Measurements from ENCODE around the gene CBX3. TPM values are rescaled to one million over a fixed set of nuclear protein-coding genes. Genes with fewer than 3 reads are reported as not detected.
"Not testable (repeated sequence)": the region's sequence is repeated elsewhere in the genome, so short reads cannot be mapped to it uniquely, and the experiment has no call there.

CBX3 gene
- total RNA-seq (100 to 1,000 TPM; 124 to 132 TPM), total RNA-seq (108 to 608 (median 218) reads per million in 172 experiments)
- 153 TPM for polyA plus RNA-seq (2013, experiment 1 of 2)
- polyA plus RNA-seq (2013, experiment 2 of 2) = 159 TPM

- Histone ChIP-seq H3K9me3 (ENCODE audit: control insufficient read depth in 1 of 2, insufficient read depth in 1 of 2, low read length in 2 of 2) (no peaks in the 10 kb centered on the region), H3K4me1 (ENCODE audit: insufficient read depth, low read length) (peaks cover 22% of the 10 kb centered on the region), H3K36me3 (ENCODE audit: insufficient read depth, low read length) (peaks cover 30% of the 10 kb centered on the region), H3K27ac (ENCODE audit: low read depth in 1 of 2, low read length in 2 of 2) (peak within 1 kb of the TSS; percentile 98), H3K4me3 (ENCODE audit: low read length) (peak within 1 kb of the TSS; percentile 74), H3K27me3 (ENCODE audit: control insufficient read depth in 1 of 2, insufficient read depth in 2 of 2, low read length in 2 of 2) (no peaks in the 10 kb centered on the region)
- intact Hi-C loops (cut with DNase I, micrococcal nuclease) = loop anchor here (2.0 to 10.0 kb wide), 8 partner anchors 91 to 1629 kb away; partner anchors contain the start of genes HIBADH (in 1 of the 2), HOXA7 (in 1 of the 2) and PALS2 (in 1 of the 2)
- TF ChIP-seq, protein P1, sequence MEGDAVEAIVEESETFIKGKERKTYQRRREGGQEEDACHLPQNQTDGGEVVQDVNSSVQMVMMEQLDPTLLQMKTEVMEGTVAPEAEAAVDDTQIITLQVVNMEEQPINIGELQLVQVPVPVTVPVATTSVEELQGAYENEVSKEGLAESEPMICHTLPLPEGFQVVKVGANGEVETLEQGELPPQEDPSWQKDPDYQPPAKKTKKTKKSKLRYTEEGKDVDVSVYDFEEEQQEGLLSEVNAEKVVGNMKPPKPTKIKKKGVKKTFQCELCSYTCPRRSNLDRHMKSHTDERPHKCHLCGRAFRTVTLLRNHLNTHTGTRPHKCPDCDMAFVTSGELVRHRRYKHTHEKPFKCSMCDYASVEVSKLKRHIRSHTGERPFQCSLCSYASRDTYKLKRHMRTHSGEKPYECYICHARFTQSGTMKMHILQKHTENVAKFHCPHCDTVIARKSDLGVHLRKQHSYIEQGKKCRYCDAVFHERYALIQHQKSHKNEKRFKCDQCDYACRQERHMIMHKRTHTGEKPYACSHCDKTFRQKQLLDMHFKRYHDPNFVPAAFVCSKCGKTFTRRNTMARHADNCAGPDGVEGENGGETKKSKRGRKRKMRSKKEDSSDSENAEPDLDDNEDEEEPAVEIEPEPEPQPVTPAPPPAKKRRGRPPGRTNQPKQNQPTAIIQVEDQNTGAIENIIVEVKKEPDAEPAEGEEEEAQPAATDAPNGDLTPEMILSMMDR (IDR thresholded peaks at IDR 0.05) = no peak
- DNase-seq (peak; percentile 75 to 93 (median 86)), ATAC-seq (ENCODE audit: poor library complexity) (peak; percentile 37)
- Mint-ChIP-seq H3K9me3 (no peaks in the 10 kb centered on the region), H3K27me3 (peaks cover 7% of the 10 kb centered on the region), H3K27ac (peak within 1 kb of the TSS; percentile 99), H3K4me3 (peak within 1 kb of the TSS; percentile 93), H3K4me1 (ENCODE audit: low read depth) (peaks cover 55% of the 10 kb centered on the region), H3K36me3 (ENCODE audit: low read depth) (peaks cover 71% of the 10 kb centered on the region)
- CTCF ChIA-PET = interaction anchor here (0.6 to 2.2 kb wide), 3 partner anchors 49 to 134 kb away, joined by 3 to 6 read pairs (median 5); partner anchors contain the start of gene NFE2L3
- POLR2A ChIA-PET = interaction anchor here (0.6 to 13.0 kb wide), 31 partner anchors 9 to 1539 kb away, joined by 3 to 183 read pairs (median 5); partner anchors contain the start of genes CYCS, HIBADH, NFE2L3 and SNX10
Observed at GRCh38 chr7:26201247-26202018, at the start of gene CBX3. TSS of gene CBX3 (plus strand) at chr7:26201745. CDS start at chr7:26202999, 1,254 bp downstream.

- DNase-seq (peak; percentile 60 to 93 (median 76)), ATAC-seq (ENCODE audit: poor library complexity) (peak; percentile 81)
- Mint-ChIP-seq H3K27me3 (no peaks in the 10 kb centered on the region), H3K4me3 (peak within 1 kb of the TSS; percentile 96), H3K36me3 (ENCODE audit: low read depth) (peaks cover 7% of the 10 kb centered on the region), H3K9me3 (no peaks in the 10 kb centered on the region), H3K27ac (peak within 1 kb of the TSS; percentile 80), H3K4me1 (ENCODE audit: low read depth) (peaks cover 51% of the 10 kb centered on the region)
- POLR2A ChIA-PET = interaction anchor here (0.6 to 4.1 kb wide), 17 partner anchors 10 to 1027 kb away, joined by 3 to 146 read pairs (median 4); partner anchors contain the start of genes CBX3, CYCS and HNRNPA2B1
- Histone ChIP-seq H3K4me3 (ENCODE audit: low read length) (peak within 1 kb of the TSS; percentile 69), H3K4me1 (ENCODE audit: insufficient read depth, low read length) (peaks cover 54% of the 10 kb centered on the region), H3K27me3 (ENCODE audit: control insufficient read depth in 1 of 2, insufficient read depth in 2 of 2, low read length in 2 of 2) (no peaks in the 10 kb centered on the region), H3K36me3 (ENCODE audit: insufficient read depth, low read length) (no peaks in the 10 kb centered on the region), H3K9me3 (ENCODE audit: control insufficient read depth in 1 of 2, insufficient read depth in 1 of 2, low read length in 2 of 2) (peaks cover 0 to 8% of the 10 kb centered on the region in 2 experiments), H3K27ac (ENCODE audit: low read depth in 1 of 2, low read length in 2 of 2) (peak within 1 kb of the TSS; percentile 31 to 63)
- TF ChIP-seq, protein P1 (IDR thresholded peaks at IDR 0.05) = no peak
- intact Hi-C loops (cut with DNase I, micrococcal nuclease) = loop anchor here (2.0 to 5.0 kb wide), 5 partner anchors 43 to 200 kb away; no protein-coding TSS in a partner anchor
- CTCF ChIA-PET = interaction anchor here (0.7 to 2.2 kb wide), 9 partner anchors 9 to 93 kb away, joined by 3 to 18 read pairs (median 4); partner anchors contain the start of genes CBX3 and HNRNPA2B1
Observed at GRCh38 chr7:26151953-26152781, 49.4 kb upstream of the CBX3 start, which contains the start of gene NFE2L3. TSS of gene NFE2L3 (plus strand) at chr7:26152198. CDS start at chr7:26152499, 301 bp downstream.

DNA sequence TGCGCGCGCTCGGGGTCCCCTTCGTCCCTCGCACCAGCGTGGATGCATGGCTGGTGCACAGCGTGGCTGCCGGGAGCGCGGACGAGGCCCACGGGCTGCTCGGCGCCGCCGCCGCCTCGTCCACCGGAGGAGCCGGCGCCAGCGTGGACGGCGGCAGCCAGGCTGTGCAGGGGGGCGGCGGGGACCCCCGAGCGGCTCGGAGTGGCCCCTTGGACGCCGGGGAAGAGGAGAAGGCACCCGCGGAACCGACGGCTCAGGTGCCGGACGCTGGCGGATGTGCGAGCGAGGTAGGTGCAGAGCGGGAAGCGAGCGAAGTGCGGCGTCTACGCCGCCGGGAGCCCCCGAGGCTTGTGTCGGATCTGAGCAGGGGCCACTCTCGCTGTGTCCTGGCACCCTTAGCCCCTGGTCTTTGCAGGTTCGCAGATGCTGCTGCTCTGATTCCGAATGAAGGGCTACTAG is 48.7 kb upstream of the CBX3 start:
- H3K36me3 Mint-ChIP-seq (ENCODE audit: low read depth); H3K36me3 ChIP-seq (ENCODE audit: insufficient read depth, low read length); H3K27me3 ChIP-seq (ENCODE audit: control insufficient read depth in 1 of 2, insufficient read depth in 2 of 2, low read length in 2 of 2); H3K9me3 ChIP-seq (ENCODE audit: control insufficient read depth in 1 of 2, insufficient read depth in 1 of 2, low read length in 2 of 2); H3K27me3 Mint-ChIP-seq; H3K9me3 Mint-ChIP-seq: not testable (repeated sequence)
- ChIA-PET POLR2A (interaction anchor here (1.0 to 4.1 kb wide), 11 partner anchors 9 to 132 kb away, joined by 3 to 146 read pairs (median 10); partner anchors contain the start of genes CBX3 and HNRNPA2B1), CTCF (interaction anchor here (1.3 to 2.2 kb wide), 5 partner anchors 8 to 49 kb away, joined by 4 to 18 read pairs (median 6); partner anchors contain the start of genes CBX3 and HNRNPA2B1)
- DNase-seq (peak in 12 of 14 experiments; percentile 9 to 64 (median 34)), ATAC-seq (ENCODE audit: poor library complexity) (peak; percentile 23)
- peak overlapping the region; percentile 69 for H3K4me3 ChIP-seq (ENCODE audit: low read length)
- peaks cover 57% of the 10 kb centered on the region for H3K4me1 Mint-ChIP-seq (ENCODE audit: low read depth)
- peak overlapping the region; percentile 77 for H3K27ac Mint-ChIP-seq
- intact Hi-C loops (cut with DNase I, micrococcal nuclease) = loop anchor here (2.0 to 5.0 kb wide), 5 partner anchors 42 to 201 kb away; no protein-coding TSS in a partner anchor
- peak overlapping the region in 1 of 2 donors; percentile 63 for H3K27ac ChIP-seq (ENCODE audit: low read depth in 1 of 2, low read length in 2 of 2)
- H3K4me3 Mint-ChIP-seq = peak overlapping the region; percentile 96
- H3K4me1 ChIP-seq (ENCODE audit: insufficient read depth, low read length) = peaks cover 58% of the 10 kb centered on the region
